Daoy (cell line): Measurements from ENCODE around the gene TUBB8B. TPM values are rescaled to one million over a fixed set of nuclear protein-coding genes. Genes with fewer than 3 reads are reported as not detected.
"Not testable (repeated sequence)": the region's sequence is repeated elsewhere in the genome, so short reads cannot be mapped to it uniquely, and the experiment has no call there.

Experiments used
- DNase-seq: peaks from one replicate; pipeline ENCODE4 v3.0.0-alpha.2; 2015; ENCODE audit warnings: low read depth
- total RNA-seq: library from RNA; depleted of rRNA; stranded (reverse); fragments of >200 nt; shearing (Covaris generic); gene quantifications from 2 replicates; pipeline ENCODE4 v1.2.3, GENCODE V29; 2014; rRNA removed

The TUBB8B gene
- total RNA-seq, 1 experiment from 2014 or later = not detected

DNA sequence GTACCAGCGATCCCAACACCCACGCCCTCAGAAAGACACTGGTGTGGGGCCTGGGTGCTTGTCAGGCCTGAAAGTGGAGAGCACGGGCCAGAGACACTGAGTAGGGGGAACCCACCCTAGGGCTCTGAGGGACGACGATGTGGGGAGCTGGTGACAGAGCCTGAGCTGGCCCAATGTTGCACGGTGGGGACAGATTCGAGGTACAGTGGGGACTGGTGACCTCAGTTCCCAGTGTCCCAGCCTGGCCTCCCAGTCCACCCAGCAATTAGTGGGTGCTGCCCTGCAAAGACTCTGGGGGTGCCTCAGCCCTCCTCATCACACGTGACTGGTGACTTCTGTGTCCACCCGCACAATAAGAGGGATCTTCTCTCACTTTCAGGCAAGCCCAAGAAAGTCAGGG, 36.6 kb downstream of the TUBB8B start:
- not testable (repeated sequence) for DNase-seq

DNA sequence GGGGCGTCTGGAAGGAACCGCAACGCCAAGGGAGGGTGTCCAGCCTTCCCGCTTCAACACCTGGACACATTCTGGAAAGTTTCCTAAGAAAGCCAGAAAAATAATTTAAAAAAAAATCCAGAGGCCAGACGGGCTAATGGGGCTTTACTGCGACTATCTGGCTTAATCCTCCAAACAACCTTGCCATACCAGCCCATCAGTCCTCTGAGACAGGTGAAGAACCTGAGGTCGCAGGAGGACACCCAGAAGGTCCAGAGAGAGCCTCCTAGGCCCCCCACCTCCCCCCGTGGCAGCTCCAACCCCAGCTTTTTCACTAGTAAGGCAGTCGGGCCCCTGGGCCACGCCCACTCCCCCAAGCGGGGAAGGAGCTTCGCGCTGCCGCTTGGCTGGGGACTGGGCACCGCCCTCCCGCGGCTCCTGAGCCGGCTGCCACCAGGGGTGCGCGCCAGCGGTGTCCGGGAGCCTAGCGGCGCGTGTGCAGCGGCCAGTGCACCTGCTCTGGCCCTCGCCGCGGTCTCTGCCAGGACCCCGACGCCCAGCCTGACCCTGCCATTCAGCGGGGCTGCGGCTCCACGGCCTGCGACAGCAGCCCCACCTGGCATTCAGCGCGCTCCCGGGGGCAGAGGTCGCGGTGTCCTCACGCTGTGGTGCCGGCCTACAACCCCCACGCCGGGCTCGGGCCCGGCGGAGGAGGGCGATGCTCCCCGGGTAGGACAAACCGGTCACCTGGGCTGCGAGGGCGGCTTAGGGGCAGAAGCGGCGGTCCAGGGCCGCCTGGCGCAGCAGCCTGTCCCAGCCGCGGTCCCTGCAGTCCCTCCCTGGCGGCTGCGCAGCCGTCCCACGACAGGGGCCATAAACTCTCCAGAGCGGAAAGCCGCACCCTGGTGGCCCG, 37.8 kb downstream of the TUBB8B start:
- DNase-seq = not testable (repeated sequence)

DNA sequence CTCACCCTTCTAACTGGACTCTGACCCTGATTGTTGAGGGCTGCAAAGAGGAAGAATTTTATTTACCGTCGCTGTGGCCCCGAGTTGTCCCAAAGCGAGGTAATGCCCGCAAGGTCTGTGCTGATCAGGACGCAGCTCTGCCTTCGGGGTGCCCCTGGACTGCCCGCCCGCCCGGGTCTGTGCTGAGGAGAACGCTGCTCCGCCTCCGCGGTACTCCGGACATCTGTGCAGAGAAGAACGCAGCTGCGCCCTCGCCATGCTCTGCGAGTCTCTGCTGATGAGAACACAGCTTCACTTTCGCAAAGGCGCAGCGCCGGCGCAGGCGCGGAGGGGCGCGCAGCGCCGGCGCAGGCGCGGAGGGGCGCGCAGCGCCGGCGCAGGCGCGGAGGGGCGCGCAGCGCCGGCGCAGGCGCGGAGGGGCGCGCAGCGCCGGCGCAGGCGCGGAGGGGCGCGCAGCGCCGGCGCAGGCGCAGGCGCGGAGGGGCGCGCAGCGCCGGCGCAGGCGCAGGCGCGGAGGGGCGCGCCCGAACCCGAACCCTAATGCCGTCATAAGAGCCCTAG, 38.7 kb downstream of the TUBB8B start:
- DNase-seq = not testable (repeated sequence)

DNA sequence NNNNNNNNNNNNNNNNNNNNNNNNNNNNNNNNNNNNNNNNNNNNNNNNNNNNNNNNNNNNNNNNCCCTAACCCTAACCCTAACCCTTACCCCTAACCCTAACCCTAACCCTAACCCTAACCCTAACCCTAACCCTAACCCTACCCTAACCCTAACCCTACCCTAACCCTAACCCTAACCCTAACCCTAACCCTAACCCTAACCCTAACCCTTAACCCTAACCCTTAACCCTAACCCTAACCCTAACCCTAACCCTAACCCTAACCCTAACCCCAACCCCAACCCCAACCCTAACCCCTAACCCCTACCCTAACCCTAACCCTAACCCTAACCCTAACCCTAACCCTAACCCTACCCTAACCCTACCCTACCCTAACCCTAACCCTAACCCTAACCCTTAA, 39.5 kb downstream of the TUBB8B start:
- DNase-seq = not testable (repeated sequence)

Other genes with a start within 250 kb of the TUBB8B start
- gene USP14, start 108.9 kb upstream of the TUBB8B start, total RNA-seq = 16.4 and 18.5 TPM in 2 replicates
- 37.9 and 41.5 TPM in 2 replicates for gene THOC1, start 218.4 kb upstream of the TUBB8B start, total RNA-seq